Endothelial cell (in vitro differentiated cells): ENCODE data around the gene FLYWCH1. TPM values are rescaled to one million over a fixed set of nuclear protein-coding genes. Genes with fewer than 3 reads are reported as not detected.
A peak's percentile ranks its signal among the peaks of the same experiment; 100 is the strongest.

ENCODE experiments used
- DNase-seq: peaks from one replicate; pipeline ENCODE4 v3.0.0; 2021; ENCODE audit warnings: low spot score
- H3K27ac Mint-ChIP-seq: one replicate; pipeline ENCODE4 v1.8.0; 2021; ENCODE audit warnings: mixed read lengths, inconsistent platforms; ENCODE audit not compliant: unreplicated experiment
- H3K27me3 Mint-ChIP-seq: one replicate; pipeline ENCODE4 v1.8.0; 2021; ENCODE audit warnings: mild to moderate bottlenecking, moderate library complexity, mixed read lengths, inconsistent platforms; ENCODE audit not compliant: unreplicated experiment
- H3K36me3 Mint-ChIP-seq: one replicate; pipeline ENCODE4 v1.8.0; 2021; ENCODE audit warnings: mild to moderate bottlenecking, low read depth, mixed read lengths, inconsistent platforms; ENCODE audit not compliant: unreplicated experiment
- H3K4me1 Mint-ChIP-seq: one replicate; pipeline ENCODE4 v1.8.0; 2021; ENCODE audit warnings: mild to moderate bottlenecking, mixed read lengths, inconsistent platforms; ENCODE audit not compliant: unreplicated experiment
- H3K4me3 Mint-ChIP-seq: one replicate; pipeline ENCODE4 v1.8.0; 2021; ENCODE audit warnings: mild to moderate bottlenecking, mixed read lengths, inconsistent platforms; ENCODE audit not compliant: unreplicated experiment
- H3K9me3 Mint-ChIP-seq: one replicate; pipeline ENCODE4 v1.8.0; 2021; ENCODE audit warnings: mixed read lengths, inconsistent platforms; ENCODE audit not compliant: unreplicated experiment
- CTCF ChIP-seq: fragments of 200-600 bp; sonication (generic); IDR thresholded peaks from one replicate; pipeline ENCODE4 v1.5.0; 2021; ENCODE audit warnings: antibody characterized with exemption; ENCODE audit not compliant: unreplicated experiment
- total RNA-seq: library from RNA; stranded (reverse); fragmentation: NEBNext Ultra II Directional; extraction: Animal tissue kit (Norgen Biotek cat#: 25700); gene quantifications from one replicate; pipeline ENCODE4 v1.2.1, GENCODE V29; 2021; ENCODE audit not compliant: unreplicated experiment

FLYWCH1 gene
- total RNA-seq, 1 donor from 2014 or later: 50.8 TPM

- Mint-ChIP-seq H3K4me1 (peaks cover 6% of the 10 kb centered on the region), H3K27ac (no peak overlapping the region), H3K36me3 (peaks cover 11% of the 10 kb centered on the region), H3K9me3 (no peaks in the 10 kb centered on the region), H3K4me3 (no peak overlapping the region), H3K27me3 (peaks cover 7% of the 10 kb centered on the region)
- DNase-seq: no peak
- no peak for TF ChIP-seq CTCF
Observed at GRCh38 chr16:2879854-2880508, 31.8 kb upstream of the FLYWCH1 start.

- Mint-ChIP-seq H3K9me3 (no peaks in the 10 kb centered on the region), H3K36me3 (peaks cover 11% of the 10 kb centered on the region), H3K27me3 (peaks cover 7% of the 10 kb centered on the region), H3K27ac (peak overlapping the region; percentile 19), H3K4me1 (peaks cover 6% of the 10 kb centered on the region), H3K4me3 (peak overlapping the region; percentile 92)
- TF ChIP-seq CTCF: no peak
- no peak for DNase-seq
Observed at GRCh38 chr16:2881783-2882649, 29.7 kb upstream of the FLYWCH1 start.

DNA sequence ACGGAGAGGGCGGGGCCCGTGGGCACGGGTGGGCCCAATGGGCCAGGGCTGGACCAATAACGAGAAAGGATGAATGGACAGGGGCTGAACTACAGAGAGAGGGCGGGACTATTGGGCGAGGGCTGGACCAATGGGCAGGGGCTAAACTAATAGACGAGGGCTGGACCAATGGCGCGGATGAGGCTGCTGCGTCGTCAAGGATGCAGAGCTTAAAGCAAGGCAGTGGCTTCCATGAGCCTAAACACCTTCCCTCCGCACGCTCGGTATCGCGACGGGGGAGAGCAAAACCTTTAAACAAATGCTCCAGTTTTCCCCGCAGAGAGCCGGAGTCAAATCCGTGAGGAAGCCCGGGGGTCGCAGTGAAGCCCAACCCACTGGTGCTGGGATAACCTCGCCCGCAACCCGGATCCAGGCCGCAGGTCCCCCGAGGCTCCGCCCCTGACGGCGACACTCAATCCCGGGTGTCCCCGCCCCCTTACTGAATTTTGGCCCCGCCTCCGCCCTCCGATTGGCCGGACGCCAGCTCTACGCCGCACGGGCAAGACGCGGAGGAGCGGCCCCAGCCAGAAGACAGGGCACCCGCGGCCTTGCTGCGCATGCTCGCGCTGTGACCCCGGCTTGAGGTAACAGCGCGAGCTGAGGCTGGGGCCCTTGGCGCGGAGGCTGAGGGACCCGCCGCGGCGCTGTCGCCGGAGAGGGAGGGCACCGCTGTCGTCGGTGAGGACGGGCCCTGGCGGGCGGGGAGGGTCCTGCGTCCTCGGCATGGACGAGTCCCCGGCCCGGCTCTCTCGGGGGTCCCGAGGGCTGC, 28.9 kb upstream of the FLYWCH1 start, which contains the start of gene FLYWCH2:
Gene FLYWCH2 (plus strand): TSS at position 566 of the 808 bp plus-strand sequence. CDS start 13,235 bp downstream, outside the sequence.
- H3K27me3 Mint-ChIP-seq: peaks cover 7% of the 10 kb centered on the region
- peak within 1 kb of the TSS; percentile 83 for H3K27ac Mint-ChIP-seq
- TF ChIP-seq CTCF: peak; percentile 29
- peaks cover 6% of the 10 kb centered on the region for H3K4me1 Mint-ChIP-seq
- DNase-seq: peak; percentile 100
- peaks cover 11% of the 10 kb centered on the region for H3K36me3 Mint-ChIP-seq
- no peaks in the 10 kb centered on the region for H3K9me3 Mint-ChIP-seq
- H3K4me3 Mint-ChIP-seq: peak within 1 kb of the TSS; percentile 92

DNA sequence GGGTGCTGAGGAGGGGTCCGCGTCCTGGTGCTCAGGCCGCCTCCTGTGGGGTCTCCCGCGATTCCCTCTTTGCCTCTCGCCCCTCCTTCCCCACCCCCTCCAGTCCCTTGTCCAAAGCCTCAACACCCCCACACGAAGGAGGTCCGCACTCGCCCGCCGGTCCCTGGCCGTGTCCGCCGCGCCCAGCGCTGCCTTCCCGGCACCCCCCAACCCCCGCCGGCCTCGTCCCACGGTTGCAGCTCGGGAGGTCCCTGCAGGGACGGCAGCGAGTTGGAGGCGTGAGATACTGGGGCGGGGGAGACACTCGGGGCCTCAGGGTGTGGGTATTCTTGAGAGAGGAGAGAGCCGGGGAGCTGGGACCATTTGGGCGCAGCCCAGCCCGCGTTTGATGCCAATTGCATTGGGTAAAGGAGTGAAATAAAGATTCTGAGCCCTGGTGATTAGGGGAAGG, 28.2 kb upstream of the FLYWCH1 start:
- H3K4me3 Mint-ChIP-seq: peak overlapping the region; percentile 92
- peak overlapping the region; percentile 42 for H3K27ac Mint-ChIP-seq
- H3K9me3 Mint-ChIP-seq: no peaks in the 10 kb centered on the region
- peaks cover 7% of the 10 kb centered on the region for H3K27me3 Mint-ChIP-seq
- peaks cover 6% of the 10 kb centered on the region for H3K4me1 Mint-ChIP-seq
- no peak for TF ChIP-seq CTCF
- peak; percentile 30 for DNase-seq
- H3K36me3 Mint-ChIP-seq: peaks cover 11% of the 10 kb centered on the region
